Measurements from ENCODE around the gene SECISBP2L. TPM values are rescaled to one million over a fixed set of nuclear protein-coding genes. Genes with fewer than 3 reads are reported as not detected.

The SECISBP2L gene
- 33.5 TPM for polyA plus RNA-seq
- long read RNA-seq, donor 1, full-length matches to known transcripts = 1 of 6 reads
- long read RNA-seq, donor 1, partial matches to known transcripts = 5 of 6 reads
- long read RNA-seq, donor 1, other reads (novel, unspliced or antisense) = 0 of 6 reads
- long read RNA-seq, donor 2 = 0 reads
- long read RNA-seq, donor 3 = 0 reads
- long read RNA-seq, donor 4 = 0 reads
- long read RNA-seq, donor 5, full-length matches to known transcripts = 1 of 1 reads
- long read RNA-seq, donor 5, partial matches to known transcripts = 0 of 1 reads
- long read RNA-seq, donor 5, other reads (novel, unspliced or antisense) = 0 of 1 reads
- long read RNA-seq, donor 6, full-length matches to known transcripts = 3 of 8 reads
- long read RNA-seq, donor 6, partial matches to known transcripts = 5 of 8 reads
- long read RNA-seq, donor 6, other reads (novel, unspliced or antisense) = 0 of 8 reads
- long read RNA-seq, donor 7 = 0 reads
- long read RNA-seq, donor 8, partial matches to known transcripts = 5 of 6 reads
- long read RNA-seq, donor 8, other reads (novel, unspliced or antisense) = 0 of 6 reads
- long read RNA-seq, donor 9 = 0 reads
- long read RNA-seq, donor 10, full-length matches to known transcripts = 2 of 2 reads
- long read RNA-seq, donor 10, partial matches to known transcripts = 0 of 2 reads
- long read RNA-seq, donor 10, other reads (novel, unspliced or antisense) = 0 of 2 reads
- long read RNA-seq, donor 11 = 0 reads

GRCh38 chr15:49046220-49047102 is at the start of gene SECISBP2L:
Gene SECISBP2L, minus strand, starts transcription at chr15:49046446. Its CDS starts 147 bp downstream, at chr15:49046299.
- DNase-seq = peak; percentile 94 to 98
- Histone ChIP-seq H3K27ac (ENCODE audit: low read length) (peak within 1 kb of the TSS; percentile 78), H3K4me1 (ENCODE audit: control insufficient read depth, insufficient read depth, low read length) (peaks cover 2% of the 10 kb centered on the region), H3K9me3 (ENCODE audit: control insufficient read depth, low read depth, low read length) (no peaks in the 10 kb centered on the region), H3K36me3 (ENCODE audit: control insufficient read depth, insufficient read depth, low read length) (no peaks in the 10 kb centered on the region), H3K4me3 (ENCODE audit: low read length) (peak within 1 kb of the TSS; percentile 83), H3K27me3 (ENCODE audit: control insufficient read depth, insufficient read depth, low read length) (no peaks in the 10 kb centered on the region)
- 63% methylated on average over 2 of the region's 50 CpGs for WGBS (ENCODE audit: insufficient coverage, low lambda C conversion rate)

GRCh38 chr15:49094923-49095322 is 48.7 kb upstream of the SECISBP2L start:
- Histone ChIP-seq H3K4me1 (ENCODE audit: control insufficient read depth, insufficient read depth, low read length) (no peaks in the 10 kb centered on the region), H3K4me3 (ENCODE audit: low read length) (no peak overlapping the region), H3K27ac (ENCODE audit: low read length) (no peak overlapping the region), H3K9me3 (ENCODE audit: control insufficient read depth, low read depth, low read length) (no peaks in the 10 kb centered on the region), H3K27me3 (ENCODE audit: control insufficient read depth, insufficient read depth, low read length) (no peaks in the 10 kb centered on the region), H3K36me3 (ENCODE audit: control insufficient read depth, insufficient read depth, low read length) (no peaks in the 10 kb centered on the region)
- DNase-seq = no peak
- WGBS (ENCODE audit: insufficient coverage, low lambda C conversion rate) = no CpG with 5 or more reads among the region's 1 CpG

GRCh38 chr15:49093252-49094105 is 47.2 kb upstream of the SECISBP2L start:
- Histone ChIP-seq H3K4me3 (ENCODE audit: low read length) (no peak overlapping the region), H3K4me1 (ENCODE audit: control insufficient read depth, insufficient read depth, low read length) (no peaks in the 10 kb centered on the region), H3K27me3 (ENCODE audit: control insufficient read depth, insufficient read depth, low read length) (no peaks in the 10 kb centered on the region), H3K9me3 (ENCODE audit: control insufficient read depth, low read depth, low read length) (no peaks in the 10 kb centered on the region), H3K36me3 (ENCODE audit: control insufficient read depth, insufficient read depth, low read length) (no peaks in the 10 kb centered on the region), H3K27ac (ENCODE audit: low read length) (no peak overlapping the region)
- WGBS (ENCODE audit: insufficient coverage, low lambda C conversion rate) = 71% methylated on average over 2 of the region's 4 CpGs
- DNase-seq = no peak

GRCh38 chr15:49088996-49089395 is 42.8 kb upstream of the SECISBP2L start:
- H3K4me1 ChIP-seq (ENCODE audit: control insufficient read depth, insufficient read depth, low read length) = no peaks in the 10 kb centered on the region
- WGBS (ENCODE audit: insufficient coverage, low lambda C conversion rate) = 77% methylated on average over 2 of the region's 4 CpGs
- no peak overlapping the region for H3K27ac ChIP-seq (ENCODE audit: low read length)

GRCh38 chr15:49085696-49086459 is 39.6 kb upstream of the SECISBP2L start:
- DNase-seq = no peak

More at GRCh38 chr15:49088996-49089395, 42.8 kb upstream of the SECISBP2L start:
- Histone ChIP-seq H3K4me3 (ENCODE audit: low read length) (no peak overlapping the region), H3K9me3 (ENCODE audit: control insufficient read depth, low read depth, low read length) (no peaks in the 10 kb centered on the region), H3K27me3 (ENCODE audit: control insufficient read depth, insufficient read depth, low read length) (no peaks in the 10 kb centered on the region), H3K36me3 (ENCODE audit: control insufficient read depth, insufficient read depth, low read length) (no peaks in the 10 kb centered on the region)
- no peak for DNase-seq

GRCh38 chr15:49084285-49084570 is 38.0 kb upstream of the SECISBP2L start:
- Histone ChIP-seq H3K9me3 (ENCODE audit: control insufficient read depth, low read depth, low read length) (no peaks in the 10 kb centered on the region), H3K27ac (ENCODE audit: low read length) (no peak overlapping the region), H3K27me3 (ENCODE audit: control insufficient read depth, insufficient read depth, low read length) (no peaks in the 10 kb centered on the region), H3K4me3 (ENCODE audit: low read length) (no peak overlapping the region), H3K4me1 (ENCODE audit: control insufficient read depth, insufficient read depth, low read length) (no peaks in the 10 kb centered on the region), H3K36me3 (ENCODE audit: control insufficient read depth, insufficient read depth, low read length) (no peaks in the 10 kb centered on the region)
- no peak for DNase-seq
- 100% methylated on average over 1 of the region's 3 CpGs for WGBS (ENCODE audit: insufficient coverage, low lambda C conversion rate)

More at GRCh38 chr15:49085696-49086459, 39.6 kb upstream of the SECISBP2L start:
- WGBS (ENCODE audit: insufficient coverage, low lambda C conversion rate) = 29% methylated on average over 1 of the region's 5 CpGs
- H3K27ac ChIP-seq (ENCODE audit: low read length) = no peak overlapping the region
- H3K27me3 ChIP-seq (ENCODE audit: control insufficient read depth, insufficient read depth, low read length) = no peaks in the 10 kb centered on the region
- no peak overlapping the region for H3K4me3 ChIP-seq (ENCODE audit: low read length)
- H3K36me3 ChIP-seq (ENCODE audit: control insufficient read depth, insufficient read depth, low read length) = no peaks in the 10 kb centered on the region
- H3K9me3 ChIP-seq (ENCODE audit: control insufficient read depth, low read depth, low read length) = no peaks in the 10 kb centered on the region
- no peaks in the 10 kb centered on the region for H3K4me1 ChIP-seq (ENCODE audit: control insufficient read depth, insufficient read depth, low read length)

GRCh38 chr15:49083401-49084284 is 37.4 kb upstream of the SECISBP2L start:
- no peaks in the 10 kb centered on the region for H3K9me3 ChIP-seq (ENCODE audit: control insufficient read depth, low read depth, low read length)
- no peaks in the 10 kb centered on the region for H3K4me1 ChIP-seq (ENCODE audit: control insufficient read depth, insufficient read depth, low read length)
- DNase-seq = no peak
- no peaks in the 10 kb centered on the region for H3K27me3 ChIP-seq (ENCODE audit: control insufficient read depth, insufficient read depth, low read length)
- no peaks in the 10 kb centered on the region for H3K36me3 ChIP-seq (ENCODE audit: control insufficient read depth, insufficient read depth, low read length)
- H3K4me3 ChIP-seq (ENCODE audit: low read length) = no peak overlapping the region
- WGBS (ENCODE audit: insufficient coverage, low lambda C conversion rate) = 90% methylated on average over 4 of the region's 5 CpGs
- no peak overlapping the region for H3K27ac ChIP-seq (ENCODE audit: low read length)

- H3K27ac ChIP-seq (ENCODE audit: low read length) = no peak overlapping the region
- no peaks in the 10 kb centered on the region for H3K27me3 ChIP-seq (ENCODE audit: control insufficient read depth, insufficient read depth, low read length)
- no peak for DNase-seq
- H3K4me3 ChIP-seq (ENCODE audit: low read length) = no peak overlapping the region
- H3K9me3 ChIP-seq (ENCODE audit: control insufficient read depth, low read depth, low read length) = no peaks in the 10 kb centered on the region
- H3K36me3 ChIP-seq (ENCODE audit: control insufficient read depth, insufficient read depth, low read length) = no peaks in the 10 kb centered on the region
- whole genome bisulfite sequencing (ENCODE audit: insufficient coverage, low lambda C conversion rate) = no CpG with 5 or more reads among the region's 1 CpG
- no peaks in the 10 kb centered on the region for H3K4me1 ChIP-seq (ENCODE audit: control insufficient read depth, insufficient read depth, low read length)
Measured at GRCh38 chr15:49082960-49083359, 36.7 kb upstream of the SECISBP2L start.
